PFSK-1 (cell line): ENCODE data around the gene ENTPD7.

Experiments
- POLR2AphosphoS5 ChIP-seq: IDR thresholded peaks from 2 replicates; pipeline ENCODE4 v1.6.1; 2012; ENCODE audit warnings: low read depth, mild to moderate bottlenecking, control low read depth, low read length, moderate library complexity
- REST ChIP-seq, 2 experiments: IDR thresholded peaks; 2 replicates each; pipeline versions ENCODE4 v1.6.1 to v1.8.0; 2011 to 2012; ENCODE audit warnings: low read depth in 2 of 2, low read length in 2 of 2, control low read depth in 1 of 2, inconsistent platforms in 1 of 2, mild to moderate bottlenecking in 1 of 2, moderate library complexity in 1 of 2; ENCODE audit not compliant: insufficient read depth in 1 of 2
- SIN3A ChIP-seq: IDR thresholded peaks from 2 replicates; pipeline ENCODE4 v1.6.1; 2012; ENCODE audit warnings: mild to moderate bottlenecking, low read length, moderate library complexity, borderline replicate concordance; ENCODE audit not compliant: insufficient read depth

GRCh38 chr10:99693933-99694583 lies 34.7 kb downstream of the ENTPD7 start:
- TF ChIP-seq POLR2AphosphoS5 = no peak
- no peak for TF ChIP-seq REST (IDR thresholded peaks at IDR 0.05; ENCODE audit: insufficient read depth in 1 of 2, low read depth in 2 of 2, low read length in 2 of 2)
- no peak for TF ChIP-seq SIN3A
